Upper lobe of left lung (tissue), 6 donors: ENCODE data around the gene STON1. TPM values are rescaled to one million over a fixed set of nuclear protein-coding genes. Genes with fewer than 3 reads are reported as not detected.
A peak's percentile ranks its signal among the peaks of the same experiment; 100 is the strongest.

Experiments
- ATAC-seq, 2 donors: fragments of 200-7000 bp; cut with Tn5 transposase; one replicate each; pipeline ENCODE4 v1.9.1; 2022; ENCODE audit warnings: mild to moderate bottlenecking in 2 of 2, moderate library complexity in 2 of 2; ENCODE audit not compliant: low FRiP score in 2 of 2
- DNase-seq, 2 donors: peaks; one replicate each; pipeline ENCODE4 v3.0.0-alpha.2; 2019 to 2020
- H3K27ac ChIP-seq, 4 donors: fragments of 200-600 bp; sonication (generic); one replicate each; pipeline ENCODE4 v1.5.1; 2016 to 2019
- H3K27me3 ChIP-seq, 4 donors: fragments of 200-600 bp; sonication (generic); one replicate each; pipeline ENCODE4 v1.5.1; 2017 to 2019
- H3K36me3 ChIP-seq, 4 donors: fragments of 200-600 bp; sonication (generic); one replicate each; pipeline ENCODE4 v1.5.1; 2016 to 2019
- H3K4me1 ChIP-seq, 4 donors: fragments of 200-600 bp; sonication (generic); one replicate each; pipeline ENCODE4 v1.5.1; 2018 to 2019
- H3K4me3 ChIP-seq, 4 donors: fragments of 200-600 bp; sonication (generic); one replicate each; pipeline ENCODE4 v1.5.1; 2017 to 2019; ENCODE audit warnings: mild to moderate bottlenecking in 2 of 4, moderate library complexity in 1 of 4
- H3K9me3 ChIP-seq, 4 donors: fragments of 200-600 bp; sonication (generic); one replicate each; pipeline ENCODE4 v1.5.1; 2018 to 2019
- CTCF ChIP-seq, 6 experiments: fragments of 450-650 bp in 4 of 6; fragments of 200-600 bp in 2 of 6; sonication (generic) in 2 of 6; IDR thresholded peaks; one replicate each; pipeline ENCODE4 v1.5.1; 2016 to 2019; ENCODE audit warnings: antibody characterized with exemption in 6 of 6
- EP300 ChIP-seq, 4 donors: sonication (generic); formaldehyde crosslinking; IDR thresholded peaks; one replicate each; pipeline ENCODE4 v1.5.1; 2017; ENCODE audit warnings: antibody characterized with exemption in 4 of 4, control low read depth in 2 of 4
- POLR2A ChIP-seq, 4 donors: fragments of 450-650 bp; IDR thresholded peaks; one replicate each; pipeline ENCODE4 v1.5.1; 2016 to 2017; ENCODE audit warnings: antibody characterized with exemption in 4 of 4, mild to moderate bottlenecking in 2 of 4
- POLR2AphosphoS5 ChIP-seq, 2 donors: sonication (generic); formaldehyde crosslinking; IDR thresholded peaks; one replicate each; pipeline ENCODE4 v1.5.1; 2017; ENCODE audit warnings: antibody characterized with exemption in 2 of 2
- WGBS, 2 donors: methylation state at CpG; one replicate each; pipeline ENCODE4 v1.1.5; 2017 to 2018; 5-methylcytosine and 5-hydroxymethylcytosine counted together
- total RNA-seq, 6 donors: library from RNA; depleted of rRNA in 4 of 6; stranded (reverse); fragments of >200 nt in 4 of 6; gene quantifications; one replicate each; pipeline versions ENCODE4 v1.1.0 to v1.2.1, GENCODE V29; 2016 to 2021
- donor health status: DM: no; HTN: no; CAD: no; lungs with moderate emphysema.
- donor health status: DM: no; HTN: yes; CAD: no; lungs with severe emphysema.

Gene STON1
- total RNA-seq = 10 to 100 TPM; 13.2 to 27.0 (median 20.0) TPM

GRCh38 chr2:48530033-48530811, at the start of gene STON1:
Gene STON1, plus strand, starts transcription at chr2:48530154. Its CDS starts 50,480 bp downstream, at chr2:48580634.
- Histone ChIP-seq H3K4me1 (peaks cover 8 to 25% (median 14%) of the 10 kb centered on the region in 4 donors), H3K9me3 (no peaks in the 10 kb centered on the region), H3K4me3 (peak within 1 kb of the TSS; percentile 58 to 86 (median 74)), H3K27me3 (no peaks in the 10 kb centered on the region), H3K36me3 (no peaks in the 10 kb centered on the region), H3K27ac (peak within 1 kb of the TSS; percentile 59 to 91 (median 88))
- 0 to 1% methylated on average over 7 to 36 of the region's 62 CpGs for WGBS, 2 donors
- DNase-seq (peak; percentile 59 to 87), ATAC-seq (peak; percentile 66 to 77)
- TF ChIP-seq POLR2AphosphoS5 (IDR thresholded peaks at IDR 0.05) = no peak
- TF ChIP-seq CTCF (IDR thresholded peaks at IDR 0.05) = peak in 2 of 6 experiments; percentile 8 to 14

- H3K9me3 ChIP-seq = no peaks in the 10 kb centered on the region
- H3K4me3 ChIP-seq = no peak overlapping the region
- no peaks in the 10 kb centered on the region for H3K27me3 ChIP-seq
- TF ChIP-seq POLR2A (IDR thresholded peaks at IDR 0.05) (no peak), CTCF (IDR thresholded peaks at IDR 0.05) (no peak), EP300 (IDR thresholded peaks at IDR 0.05) (no peak)
- H3K36me3 ChIP-seq = peaks cover 0 to 44% (median 11%) of the 10 kb centered on the region in 4 donors
- DNase-seq (no peak), ATAC-seq (no peak)
- peaks cover 17 to 24% (median 19%) of the 10 kb centered on the region in 4 donors for H3K4me1 ChIP-seq
- WGBS, 2 donors = 42 to 70% methylated on average over 3 of the region's 3 CpGs
- H3K27ac ChIP-seq = peak overlapping the region in 2 of 4 donors; percentile 8 to 49
Observed at GRCh38 chr2:48480526-48480925, 49.4 kb upstream of the STON1 start.

- H3K27me3 ChIP-seq = no peaks in the 10 kb centered on the region
- H3K36me3 ChIP-seq = peaks cover 0 to 48% (median 16%) of the 10 kb centered on the region in 4 donors
- H3K4me3 ChIP-seq = no peak overlapping the region
- 57 to 67% methylated on average over 1 of the region's 1 CpG for WGBS, 2 donors
- ATAC-seq = peak in 1 of 2 donors; percentile 49
- TF ChIP-seq EP300 (IDR thresholded peaks at IDR 0.05) = no peak
- TF ChIP-seq POLR2AphosphoS5 (IDR thresholded peaks at IDR 0.05) = no peak
- no peak for TF ChIP-seq POLR2A (IDR thresholded peaks at IDR 0.05)
- no peak for TF ChIP-seq CTCF (IDR thresholded peaks at IDR 0.05)
- H3K4me1 ChIP-seq = peaks cover 17 to 24% (median 19%) of the 10 kb centered on the region in 4 donors
- H3K9me3 ChIP-seq = no peaks in the 10 kb centered on the region
- DNase-seq = no peak
- H3K27ac ChIP-seq = no peak overlapping the region
Observed at GRCh38 chr2:48482313-48482712, 47.6 kb upstream of the STON1 start.

GRCh38 chr2:48482769-48483168, 47.2 kb upstream of the STON1 start:
- Histone ChIP-seq H3K27ac (no peak overlapping the region), H3K36me3 (peaks cover 0 to 51% (median 12%) of the 10 kb centered on the region in 4 donors)
- TF ChIP-seq POLR2AphosphoS5 (IDR thresholded peaks at IDR 0.05) (no peak), EP300 (IDR thresholded peaks at IDR 0.05) (no peak), POLR2A (IDR thresholded peaks at IDR 0.05) (no peak), CTCF (IDR thresholded peaks at IDR 0.05) (no peak)

More at GRCh38 chr2:48482769-48483168, 47.2 kb upstream of the STON1 start:
- WGBS, 2 donors = 68 to 69% methylated on average over 5 of the region's 5 CpGs
- H3K4me3 ChIP-seq = no peak overlapping the region
- no peak for ATAC-seq
- no peaks in the 10 kb centered on the region for H3K9me3 ChIP-seq
- H3K27me3 ChIP-seq = no peaks in the 10 kb centered on the region
- no peak for DNase-seq
- H3K4me1 ChIP-seq = peaks cover 17 to 24% (median 19%) of the 10 kb centered on the region in 4 donors
